Upper lobe of left lung (tissue), 4 donors: Measurements from ENCODE around the gene ELOVL1.

ENCODE experiments used
- EP300 ChIP-seq, 4 donors: sonication (generic); formaldehyde crosslinking; IDR thresholded peaks; one replicate each; pipeline ENCODE4 v1.5.1; 2017; ENCODE audit warnings: antibody characterized with exemption in 4 of 4, control low read depth in 2 of 4
- POLR2A ChIP-seq, 4 donors: fragments of 450-650 bp; IDR thresholded peaks; one replicate each; pipeline ENCODE4 v1.5.1; 2016 to 2017; ENCODE audit warnings: antibody characterized with exemption in 4 of 4, mild to moderate bottlenecking in 2 of 4
- TF ChIP-seq, protein P1 (sequence below), 6 experiments: fragments of 450-650 bp in 4 of 6; fragments of 200-600 bp in 2 of 6; sonication (generic) in 2 of 6; IDR thresholded peaks; one replicate each; pipeline ENCODE4 v1.5.1; 2016 to 2019; ENCODE audit warnings: antibody characterized with exemption in 6 of 6

DNA sequence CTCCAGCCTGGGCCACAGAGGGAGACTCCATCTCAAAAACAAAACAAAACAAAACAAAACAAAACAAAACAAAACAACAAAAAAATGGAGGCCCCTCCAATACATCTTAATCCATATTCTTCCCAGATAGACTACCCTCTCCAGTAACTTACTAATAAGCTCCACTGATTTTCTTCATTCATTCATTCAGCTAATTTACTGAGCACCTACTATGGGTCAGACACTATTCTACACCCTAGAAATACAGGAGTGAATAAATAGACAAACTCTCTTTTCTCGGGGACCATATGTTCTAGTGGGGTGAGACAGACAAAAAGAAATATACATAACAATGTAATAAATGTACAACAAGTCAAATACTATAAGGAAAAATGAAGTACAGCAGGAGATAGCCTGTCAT lies 16.8 kb downstream of the ELOVL1 start:
- TF ChIP-seq, protein P1, sequence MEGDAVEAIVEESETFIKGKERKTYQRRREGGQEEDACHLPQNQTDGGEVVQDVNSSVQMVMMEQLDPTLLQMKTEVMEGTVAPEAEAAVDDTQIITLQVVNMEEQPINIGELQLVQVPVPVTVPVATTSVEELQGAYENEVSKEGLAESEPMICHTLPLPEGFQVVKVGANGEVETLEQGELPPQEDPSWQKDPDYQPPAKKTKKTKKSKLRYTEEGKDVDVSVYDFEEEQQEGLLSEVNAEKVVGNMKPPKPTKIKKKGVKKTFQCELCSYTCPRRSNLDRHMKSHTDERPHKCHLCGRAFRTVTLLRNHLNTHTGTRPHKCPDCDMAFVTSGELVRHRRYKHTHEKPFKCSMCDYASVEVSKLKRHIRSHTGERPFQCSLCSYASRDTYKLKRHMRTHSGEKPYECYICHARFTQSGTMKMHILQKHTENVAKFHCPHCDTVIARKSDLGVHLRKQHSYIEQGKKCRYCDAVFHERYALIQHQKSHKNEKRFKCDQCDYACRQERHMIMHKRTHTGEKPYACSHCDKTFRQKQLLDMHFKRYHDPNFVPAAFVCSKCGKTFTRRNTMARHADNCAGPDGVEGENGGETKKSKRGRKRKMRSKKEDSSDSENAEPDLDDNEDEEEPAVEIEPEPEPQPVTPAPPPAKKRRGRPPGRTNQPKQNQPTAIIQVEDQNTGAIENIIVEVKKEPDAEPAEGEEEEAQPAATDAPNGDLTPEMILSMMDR (IDR thresholded peaks at IDR 0.05), result no peak
- no peak for TF ChIP-seq EP300 (IDR thresholded peaks at IDR 0.05)
- no peak for TF ChIP-seq POLR2A (IDR thresholded peaks at IDR 0.05)
